ENCODE measurements around the gene HCFC1R1. TPM values are rescaled to one million over a fixed set of nuclear protein-coding genes. Genes with fewer than 3 reads are reported as not detected.
"Not testable (repeated sequence)": the region's sequence is repeated elsewhere in the genome, so short reads cannot be mapped to it uniquely, and the experiment has no call there.

The HCFC1R1 gene
- total RNA-seq, 1 donor from 2014 or later: 68.6 TPM

- intact Hi-C loops (cut with DNase I): loop anchor here (1.0 to 5.0 kb wide), 6 partner anchors 28 to 109 kb away; no protein-coding TSS in a partner anchor
- ATAC-seq: peak; percentile 8
Observed at GRCh38 chr16:3058139-3059030, 34.6 kb upstream of the HCFC1R1 start.

DNA sequence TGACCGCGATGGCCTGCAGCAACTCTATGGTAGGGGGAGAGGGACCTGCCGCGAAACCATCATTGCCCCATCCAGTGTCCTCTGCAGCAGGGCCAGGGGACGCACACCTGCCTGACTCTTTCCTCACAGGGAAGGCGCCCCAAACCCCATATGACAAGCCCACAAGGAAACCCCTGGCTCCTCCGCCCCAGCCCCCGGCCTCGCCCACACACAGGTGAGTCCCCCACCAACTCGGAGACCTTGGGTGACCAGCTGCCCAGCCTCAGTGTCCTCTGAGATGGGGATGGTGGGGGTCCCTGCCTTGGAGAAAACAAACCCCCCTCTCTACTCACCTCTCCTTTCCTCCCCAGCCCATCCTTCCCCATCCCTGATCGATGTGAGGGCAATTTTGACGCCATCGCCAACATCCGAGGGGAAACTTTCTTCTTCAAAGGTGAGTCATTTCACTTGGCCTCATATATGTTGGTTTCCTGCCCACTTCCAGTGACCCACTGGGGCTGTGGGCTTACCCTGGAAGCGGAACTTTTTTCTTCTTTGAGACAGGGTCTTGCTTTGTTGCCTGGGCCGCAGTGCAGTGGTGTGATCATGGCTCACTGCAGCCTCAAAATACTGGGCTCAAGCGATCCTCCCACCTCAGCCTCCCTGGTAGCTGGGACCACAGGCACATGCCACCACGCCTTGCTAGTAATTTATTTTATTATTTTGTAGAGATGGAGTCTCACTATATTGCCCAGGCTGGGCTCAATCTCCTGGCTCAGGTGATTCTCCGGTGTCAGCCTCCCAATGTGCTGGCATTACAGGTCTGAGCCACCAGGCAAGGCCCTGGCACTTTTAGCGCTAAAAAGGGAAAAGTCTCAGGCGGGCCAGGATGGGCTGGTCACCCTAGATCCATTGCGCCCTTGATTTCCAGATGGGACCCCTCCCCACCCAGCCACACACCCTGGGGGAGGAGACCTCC lies 33.7 kb upstream of the HCFC1R1 start:
- ATAC-seq: no peak
- intact Hi-C loops (cut with DNase I): loop anchor here (2.0 to 5.0 kb wide), 5 partner anchors 29 to 110 kb away; no protein-coding TSS in a partner anchor
- DNase-seq (ENCODE audit: missing footprints): peak; percentile 53

More at GRCh38 chr16:3058139-3059030, 34.6 kb upstream of the HCFC1R1 start:
- DNase-seq (ENCODE audit: missing footprints): peak; percentile 83

DNA sequence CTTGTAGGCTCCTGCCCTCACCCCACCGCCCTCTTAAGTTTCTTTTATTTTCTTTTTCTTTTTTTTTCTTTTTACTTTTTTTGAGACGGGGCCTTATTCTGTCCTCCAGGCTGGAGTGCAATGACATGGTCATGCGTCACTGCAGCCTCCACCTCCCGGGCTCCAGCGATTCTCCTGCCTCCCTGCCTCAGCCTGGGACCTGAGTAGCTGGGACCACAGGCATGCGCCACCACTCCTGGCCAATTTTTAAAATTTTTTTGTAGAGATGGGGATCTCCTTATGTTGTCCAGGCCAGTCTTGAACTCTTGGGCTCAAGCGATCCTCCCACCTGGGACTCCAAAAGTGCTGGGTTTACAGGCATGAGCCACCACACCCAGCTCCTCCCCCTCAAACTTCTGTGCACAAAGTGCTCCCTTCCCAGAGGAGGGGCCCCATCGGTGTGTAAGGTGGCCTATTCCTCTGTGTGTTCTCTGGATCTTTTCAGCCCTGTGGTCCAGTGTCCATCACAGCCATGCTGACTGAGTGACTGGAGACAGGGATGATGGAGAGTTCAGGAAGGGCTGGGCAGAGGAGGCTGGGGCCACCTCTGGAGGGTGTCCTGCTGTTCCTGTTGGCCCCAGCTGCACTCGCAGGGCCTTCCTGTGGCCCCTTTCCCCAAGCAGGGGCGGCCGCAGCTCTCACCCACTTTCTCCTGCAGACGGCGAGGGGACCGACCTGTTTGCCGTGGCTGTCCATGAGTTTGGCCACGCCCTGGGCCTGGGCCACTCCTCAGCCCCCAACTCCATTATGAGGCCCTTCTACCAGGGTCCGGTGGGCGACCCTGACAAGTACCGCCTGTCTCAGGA lies 32.8 kb upstream of the HCFC1R1 start:
- intact Hi-C loops (cut with DNase I): loop anchor here (5.0 kb wide), 2 partner anchors 51 to 111 kb away; no protein-coding TSS in a partner anchor
- ATAC-seq (no peak), DNase-seq (ENCODE audit: missing footprints) (peak; percentile 45)

DNA sequence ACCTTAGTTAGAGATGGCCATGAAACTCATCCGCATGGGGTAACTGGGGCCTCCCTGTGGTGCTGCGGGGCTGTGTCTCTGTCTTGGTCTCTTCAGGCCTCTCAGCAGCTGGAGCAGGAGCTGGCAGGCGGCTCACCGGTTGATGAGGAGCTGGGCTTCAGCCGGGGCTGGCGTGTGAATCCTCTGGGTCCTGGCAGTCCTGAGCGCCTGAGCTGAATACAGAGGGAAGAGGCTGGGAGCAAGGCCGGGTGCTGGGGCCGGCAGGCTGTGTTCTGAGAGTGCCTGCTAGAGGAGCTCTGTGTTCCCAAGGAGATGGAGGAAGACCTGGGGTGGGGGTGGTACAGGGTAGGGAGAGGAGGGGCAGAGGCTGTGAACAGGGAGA lies 32.0 kb upstream of the HCFC1R1 start:
- not testable (repeated sequence) for ATAC-seq
- peak; percentile 45 for DNase-seq (ENCODE audit: missing footprints)
- intact Hi-C loops (cut with DNase I): loop anchor here (5.0 kb wide), 2 partner anchors 52 to 112 kb away; no protein-coding TSS in a partner anchor

GRCh38 chr16:3054965-3055733 lies 31.4 kb upstream of the HCFC1R1 start:
- no peak for ATAC-seq
- intact Hi-C loops (cut with DNase I): loop anchor here (5.0 kb wide), 2 partner anchors 52 to 112 kb away; no protein-coding TSS in a partner anchor
- peak; percentile 60 for DNase-seq (ENCODE audit: missing footprints)

DNA sequence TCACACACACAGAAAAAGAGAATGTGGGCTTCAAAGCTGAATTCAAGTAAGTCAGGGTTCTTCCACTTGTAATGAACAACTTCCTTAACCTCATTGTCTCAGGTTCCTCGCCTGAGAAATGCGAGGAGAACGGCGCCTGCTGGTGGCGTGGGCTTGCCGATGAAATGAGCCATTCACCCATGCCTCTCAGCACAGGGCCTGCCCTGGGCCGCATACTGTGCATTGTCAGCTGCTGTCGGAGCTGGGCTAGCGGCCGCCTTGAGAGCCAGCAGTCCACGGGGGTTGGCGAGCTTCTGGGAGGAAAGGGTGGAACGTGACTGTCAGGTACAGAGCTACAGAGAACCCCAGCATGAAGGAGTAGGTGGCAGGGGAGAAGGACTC lies 29.6 kb upstream of the HCFC1R1 start:
- intact Hi-C loops (cut with DNase I); ATAC-seq: not testable (repeated sequence)
- peak; percentile 62 for DNase-seq (ENCODE audit: missing footprints)

DNA sequence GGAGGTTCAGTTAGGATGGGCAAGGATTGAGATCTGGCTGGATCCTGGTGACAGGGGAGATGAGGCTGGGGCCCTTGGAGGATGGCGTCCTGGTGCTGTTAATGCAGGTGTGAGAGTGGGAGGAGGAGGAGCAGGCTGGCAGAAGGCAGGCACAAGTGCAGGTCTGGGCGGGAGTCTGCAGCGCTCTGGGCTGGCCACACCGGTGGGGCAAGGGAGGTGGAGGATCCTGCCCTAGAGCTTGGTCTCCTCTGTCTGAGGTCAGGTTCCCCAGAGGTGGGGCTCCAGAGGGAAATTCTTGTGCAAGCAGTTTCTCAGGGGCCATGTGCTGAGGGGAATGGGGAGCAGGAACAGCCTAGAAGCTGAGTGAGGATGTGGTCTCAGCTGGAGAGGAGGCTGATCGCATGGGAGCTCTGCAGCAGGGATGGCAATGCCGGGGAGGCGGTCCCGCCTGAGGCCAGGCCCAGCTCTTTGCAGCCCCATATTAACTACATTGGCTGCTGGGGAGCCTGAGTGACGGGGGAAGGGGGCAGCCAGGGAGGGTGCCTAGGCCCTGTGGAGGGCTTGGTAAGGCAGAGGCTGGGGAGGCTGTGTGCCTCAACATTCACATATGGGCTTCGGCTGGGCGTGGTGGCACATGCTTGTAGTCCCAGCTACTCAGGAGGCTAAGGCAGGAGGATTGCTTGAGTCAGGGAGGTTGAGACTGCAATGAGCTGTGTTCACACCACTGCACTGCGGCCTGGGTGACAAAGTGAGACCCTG lies 29.0 kb upstream of the HCFC1R1 start:
- peak; percentile 20 for DNase-seq (ENCODE audit: missing footprints)
- ATAC-seq; intact Hi-C loops (cut with DNase I): not testable (repeated sequence)

DNA sequence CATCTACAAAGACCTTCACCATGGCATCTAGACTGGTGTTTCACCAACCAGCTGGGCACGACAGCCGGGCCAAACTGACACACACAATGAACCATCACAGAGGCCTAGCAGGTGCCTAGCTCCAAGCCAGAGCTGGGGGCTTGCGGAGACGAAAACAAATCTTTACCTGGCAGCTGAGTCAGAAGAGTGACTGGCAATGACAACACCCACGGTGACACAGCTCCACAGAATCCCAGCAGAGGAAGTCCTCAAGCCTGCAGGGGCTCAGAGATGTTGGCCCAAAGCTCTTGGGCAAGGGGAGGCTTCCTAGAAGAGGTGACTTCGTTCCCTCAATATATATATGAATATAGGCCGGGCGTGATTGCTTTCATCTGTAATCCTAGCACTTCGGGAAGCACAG lies 27.8 kb upstream of the HCFC1R1 start:
- ATAC-seq: no peak
- intact Hi-C loops (cut with DNase I): no loop called here
- DNase-seq (ENCODE audit: missing footprints): peak; percentile 63

GRCh38 chr16:3051009-3051408 lies 27.3 kb upstream of the HCFC1R1 start:
- intact Hi-C loops (cut with DNase I): no loop called here
- DNase-seq (ENCODE audit: missing footprints): peak; percentile 22
- ATAC-seq: no peak

DNA sequence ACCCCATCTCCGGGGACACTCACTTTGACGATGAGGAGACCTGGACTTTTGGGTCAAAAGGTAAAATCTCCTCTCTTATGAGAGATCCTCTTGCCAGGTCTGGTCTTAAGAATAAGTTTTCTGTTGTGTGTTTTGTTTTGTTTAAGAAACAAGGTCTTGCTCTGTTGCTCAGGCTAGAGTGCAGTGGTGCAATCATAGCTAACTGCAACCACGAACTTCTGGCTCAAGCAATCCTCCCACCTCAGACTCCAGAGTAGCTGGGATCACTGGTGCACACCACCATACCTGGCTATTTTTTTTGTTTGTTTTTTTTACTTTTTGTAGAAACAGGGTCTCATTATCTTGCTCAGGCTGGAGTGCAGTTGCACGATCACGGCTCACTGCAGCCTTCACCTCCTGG lies 26.7 kb upstream of the HCFC1R1 start:
- DNase-seq (ENCODE audit: missing footprints) (no peak), ATAC-seq (no peak)
- intact Hi-C loops (cut with DNase I): no loop called here

GRCh38 chr16:3049921-3050481 lies 26.3 kb upstream of the HCFC1R1 start:
- ATAC-seq: no peak
- DNase-seq (ENCODE audit: missing footprints): peak; percentile 60
- intact Hi-C loops (cut with DNase I): no loop called here

DNA sequence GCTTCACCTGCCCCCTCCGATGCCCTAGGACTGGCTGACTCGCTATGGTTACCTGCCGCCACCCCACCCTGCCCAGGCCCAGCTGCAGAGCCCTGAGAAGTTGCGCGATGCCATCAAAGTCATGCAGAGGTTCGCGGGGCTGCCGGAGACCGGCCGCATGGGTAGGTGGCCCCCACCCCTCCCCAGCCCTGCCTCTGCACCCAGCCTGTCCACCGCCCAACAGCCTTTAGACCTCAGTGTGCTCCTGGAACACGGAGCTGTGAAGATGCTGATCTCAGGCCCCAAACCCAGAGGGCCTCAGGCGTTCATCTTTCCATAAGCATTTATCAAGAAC lies 23.6 kb upstream of the HCFC1R1 start:
- intact Hi-C loops (cut with DNase I): no loop called here
- DNase-seq (ENCODE audit: missing footprints) (peak; percentile 70), ATAC-seq (no peak)

DNA sequence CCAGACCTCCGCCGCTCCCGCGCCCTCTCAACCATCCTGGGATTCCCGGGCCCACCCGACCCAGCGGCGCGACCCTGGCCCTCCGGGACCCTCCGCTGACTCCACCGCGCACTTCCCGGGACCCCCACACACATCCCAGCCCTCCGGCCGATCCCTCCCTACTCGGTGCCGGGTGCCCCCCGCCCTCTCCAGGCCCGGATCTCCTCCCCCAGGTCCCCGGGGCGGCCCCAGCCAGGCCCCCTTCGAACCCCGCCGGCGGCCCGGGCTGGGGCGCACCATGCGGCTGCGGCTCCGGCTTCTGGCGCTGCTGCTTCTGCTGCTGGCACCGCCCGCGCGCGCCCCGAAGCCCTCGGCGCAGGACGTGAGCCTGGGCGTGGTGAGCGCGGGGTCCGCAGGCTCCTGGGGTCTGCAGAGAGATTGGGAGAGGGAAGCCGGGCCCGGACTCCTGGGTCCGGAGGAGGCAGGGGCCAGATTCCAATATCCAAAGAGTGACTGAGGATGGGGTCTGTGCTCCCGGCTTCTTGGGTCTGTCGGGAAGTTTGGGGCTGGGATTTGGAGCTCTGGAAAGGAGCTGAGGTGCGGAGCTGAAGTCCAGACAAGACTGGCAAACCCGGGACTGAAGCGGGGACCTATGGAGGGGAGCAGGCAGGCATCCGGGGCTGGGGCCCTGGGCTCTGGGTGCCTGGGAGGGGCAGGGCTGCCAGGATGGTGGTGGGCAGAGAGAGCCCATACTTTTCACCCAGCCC lies 23.1 kb upstream of the HCFC1R1 start:
- peak; percentile 4 for ATAC-seq
- peak; percentile 67 for DNase-seq (ENCODE audit: missing footprints)
- intact Hi-C loops (cut with DNase I): no loop called here

- DNase-seq (ENCODE audit: missing footprints) (peak; percentile 87), ATAC-seq (peak; percentile 59)
- intact Hi-C loops (cut with DNase I): no loop called here
Observed at GRCh38 chr16:3045758-3046640, 22.3 kb upstream of the HCFC1R1 start, which contains the start of gene MMP25. TSS of gene MMP25 (plus strand) at chr16:3046561. CDS start at chr16:3046918, 357 bp downstream.

DNA sequence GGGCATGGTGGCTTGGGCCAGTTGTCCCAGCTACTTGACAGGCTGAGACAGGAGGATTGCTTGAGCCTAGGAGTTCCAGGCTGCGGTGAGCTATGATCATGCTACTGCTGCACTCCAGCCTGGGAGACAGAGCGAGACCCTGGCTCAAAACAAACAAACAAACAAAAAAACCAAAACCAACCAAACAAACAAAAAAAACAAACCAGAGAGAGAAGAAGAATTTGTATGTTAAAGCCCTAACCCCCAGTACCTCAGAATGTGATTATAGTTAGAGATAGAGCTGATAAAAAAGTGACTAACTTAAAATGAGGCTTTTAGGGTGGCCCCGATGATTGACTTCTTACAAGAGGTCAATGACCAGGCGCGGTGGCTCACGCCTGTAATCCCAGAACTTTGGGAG lies 21.0 kb upstream of the HCFC1R1 start:
- no peak for DNase-seq (ENCODE audit: missing footprints)
- intact Hi-C loops (cut with DNase I): no loop called here
- ATAC-seq: no peak
